Measurements from ENCODE around the gene TNNT1.
A peak's percentile ranks its signal among the peaks of the same experiment; 100 is the strongest.

Gene TNNT1

DNA sequence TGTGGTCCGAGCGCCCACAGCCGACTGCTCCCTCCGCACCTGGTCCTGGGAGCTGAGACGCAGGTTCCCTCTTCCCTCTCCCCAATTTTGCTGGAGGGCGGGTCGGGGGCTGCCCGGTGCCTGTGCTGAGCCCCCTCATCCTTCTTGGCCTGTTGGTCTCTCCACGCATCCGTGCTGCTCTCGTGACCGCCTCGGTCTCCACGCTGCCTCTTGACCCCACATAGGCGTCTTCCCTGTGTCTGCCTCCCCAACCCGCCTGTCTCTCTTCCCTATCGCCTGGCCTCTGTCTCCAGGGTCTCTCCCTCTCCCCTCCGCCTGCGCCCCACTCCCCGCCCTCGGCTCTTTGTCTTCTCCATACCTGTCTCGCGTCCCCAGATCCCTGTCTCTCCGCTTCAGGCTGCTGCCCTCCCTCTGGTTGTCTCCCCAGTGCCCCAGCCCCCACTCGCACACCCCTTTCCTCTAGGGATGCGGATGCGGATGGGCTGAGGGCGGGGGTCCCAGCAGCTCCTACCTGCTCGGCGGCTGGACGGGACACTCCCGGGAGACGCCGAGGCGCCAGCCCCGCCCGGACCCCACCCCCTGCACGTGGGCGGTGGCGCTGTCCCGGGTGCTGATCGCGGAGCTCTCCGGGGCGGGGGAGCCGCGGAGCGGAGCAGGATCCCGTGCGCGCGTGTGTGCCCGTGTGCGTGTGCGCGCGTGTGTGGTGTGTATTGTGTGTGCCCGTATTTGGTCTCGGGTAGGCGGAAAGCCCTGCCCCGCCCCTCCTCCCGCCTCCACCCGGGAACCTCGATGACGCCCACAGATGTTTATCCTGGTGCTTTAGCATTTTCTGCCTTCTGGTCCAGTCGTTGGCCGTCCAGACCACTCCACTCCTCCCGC is 30.8 kb upstream of the TNNT1 start, which contains the start of gene SYT5:
Gene SYT5 (minus strand): TSS at position 684 of the 879 bp plus-strand sequence. CDS start 1,248 bp downstream, outside the sequence.
- H3K4me2 ChIP-seq (ENCODE audit: low read depth, low read length, poor library complexity, severe bottlenecking) = peak within 1 kb of the TSS; percentile 41
- no peaks in the 10 kb centered on the region for H3K9me3 ChIP-seq (ENCODE audit: insufficient read depth, low read depth, low read length)
- H3K4me3 ChIP-seq (ENCODE audit: low read length, poor library complexity, severe bottlenecking) = peak within 1 kb of the TSS; percentile 59
- H3K36me3 ChIP-seq (ENCODE audit: insufficient read depth, low read length) = no peaks in the 10 kb centered on the region
- H3F3A ChIP-seq (ENCODE audit: low read depth) = no peaks in the 10 kb centered on the region
- H4K20me1 ChIP-seq (ENCODE audit: insufficient read depth, low read length, poor library complexity, severe bottlenecking) = no peaks in the 10 kb centered on the region
- H3K4me1 ChIP-seq (ENCODE audit: insufficient read depth, low read length, poor library complexity, severe bottlenecking) = peaks cover 7% of the 10 kb centered on the region
- no peak for TF ChIP-seq EZH2phosphoT487 (IDR thresholded peaks at IDR 0.05; ENCODE audit: borderline replicate concordance)
- TF ChIP-seq, protein P1, sequence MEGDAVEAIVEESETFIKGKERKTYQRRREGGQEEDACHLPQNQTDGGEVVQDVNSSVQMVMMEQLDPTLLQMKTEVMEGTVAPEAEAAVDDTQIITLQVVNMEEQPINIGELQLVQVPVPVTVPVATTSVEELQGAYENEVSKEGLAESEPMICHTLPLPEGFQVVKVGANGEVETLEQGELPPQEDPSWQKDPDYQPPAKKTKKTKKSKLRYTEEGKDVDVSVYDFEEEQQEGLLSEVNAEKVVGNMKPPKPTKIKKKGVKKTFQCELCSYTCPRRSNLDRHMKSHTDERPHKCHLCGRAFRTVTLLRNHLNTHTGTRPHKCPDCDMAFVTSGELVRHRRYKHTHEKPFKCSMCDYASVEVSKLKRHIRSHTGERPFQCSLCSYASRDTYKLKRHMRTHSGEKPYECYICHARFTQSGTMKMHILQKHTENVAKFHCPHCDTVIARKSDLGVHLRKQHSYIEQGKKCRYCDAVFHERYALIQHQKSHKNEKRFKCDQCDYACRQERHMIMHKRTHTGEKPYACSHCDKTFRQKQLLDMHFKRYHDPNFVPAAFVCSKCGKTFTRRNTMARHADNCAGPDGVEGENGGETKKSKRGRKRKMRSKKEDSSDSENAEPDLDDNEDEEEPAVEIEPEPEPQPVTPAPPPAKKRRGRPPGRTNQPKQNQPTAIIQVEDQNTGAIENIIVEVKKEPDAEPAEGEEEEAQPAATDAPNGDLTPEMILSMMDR (conservative IDR thresholded peaks at IDR 0.05; ENCODE audit: low read length) = no peak
- H3K79me2 ChIP-seq (ENCODE audit: insufficient read depth, low read length) = no peaks in the 10 kb centered on the region
- no peaks in the 10 kb centered on the region for H3K9me2 ChIP-seq (replicated peaks; ENCODE audit: low read depth, low read length)
- H3K27me3 ChIP-seq (ENCODE audit: insufficient read depth, low read length, poor library complexity, severe bottlenecking) = no peaks in the 10 kb centered on the region
- H2AFZ ChIP-seq (ENCODE audit: low read length) = no peak within 1 kb of the TSS
- H3K9ac ChIP-seq (ENCODE audit: low read depth, low read length, poor library complexity, severe bottlenecking) = no peak within 1 kb of the TSS

DNA sequence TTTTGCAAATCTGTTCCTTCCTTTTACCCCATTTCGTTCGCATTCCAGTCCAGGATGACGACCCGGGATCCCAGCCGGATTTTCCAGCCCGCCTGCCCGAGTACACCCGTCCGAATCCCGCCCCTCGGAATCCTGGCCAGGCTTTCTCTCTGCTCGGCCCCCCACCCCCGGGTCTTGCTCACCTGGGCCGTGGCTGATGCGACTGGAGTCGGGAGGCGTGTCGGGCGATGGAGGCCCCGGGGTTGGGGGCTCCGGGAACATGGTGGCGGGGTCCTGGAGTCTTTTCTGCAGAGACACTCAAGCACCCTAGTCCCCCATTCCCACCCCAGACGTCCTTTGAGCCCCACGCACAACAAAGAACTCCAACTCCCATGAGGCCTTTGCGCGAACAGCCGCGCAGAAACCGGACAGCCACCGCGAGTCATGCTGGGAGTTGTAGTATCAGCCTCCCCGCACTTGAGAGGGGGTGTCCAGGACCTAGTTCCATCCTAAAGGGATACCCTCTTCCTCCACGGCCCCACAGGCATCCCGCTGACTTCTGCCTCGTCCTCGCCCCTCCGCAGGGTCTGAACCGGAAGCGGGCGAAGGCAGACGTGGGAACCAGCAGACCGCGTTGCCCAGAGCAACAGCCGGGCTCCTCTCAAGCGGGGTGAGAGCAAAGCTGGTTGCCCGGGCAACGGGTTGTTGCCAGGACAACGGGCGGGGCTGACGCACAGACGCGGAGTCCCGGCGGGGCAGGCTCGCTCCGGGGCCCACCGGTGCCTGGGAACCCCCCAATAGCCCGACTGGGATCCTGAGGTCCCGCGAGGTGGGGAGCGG is 30.0 kb upstream of the TNNT1 start:
- Histone ChIP-seq H2AFZ (ENCODE audit: low read length) (no peak overlapping the region), H3K4me1 (ENCODE audit: insufficient read depth, low read length, poor library complexity, severe bottlenecking) (peaks cover 7% of the 10 kb centered on the region), H3K27me3 (ENCODE audit: insufficient read depth, low read length, poor library complexity, severe bottlenecking) (no peaks in the 10 kb centered on the region), H3K36me3 (ENCODE audit: insufficient read depth, low read length) (no peaks in the 10 kb centered on the region), H3K9me3 (ENCODE audit: insufficient read depth, low read depth, low read length) (no peaks in the 10 kb centered on the region), H3K4me3 (ENCODE audit: low read length, poor library complexity, severe bottlenecking) (peak overlapping the region; percentile 59), H3K79me2 (ENCODE audit: insufficient read depth, low read length) (no peaks in the 10 kb centered on the region), H4K20me1 (ENCODE audit: insufficient read depth, low read length, poor library complexity, severe bottlenecking) (no peaks in the 10 kb centered on the region), H3K4me2 (ENCODE audit: low read depth, low read length, poor library complexity, severe bottlenecking) (peak overlapping the region; percentile 41), H3K9me2 (replicated peaks; ENCODE audit: low read depth, low read length) (no peaks in the 10 kb centered on the region), H3K9ac (ENCODE audit: low read depth, low read length, poor library complexity, severe bottlenecking) (no peak overlapping the region), H3F3A (ENCODE audit: low read depth) (no peaks in the 10 kb centered on the region)
- TF ChIP-seq, protein P1 (conservative IDR thresholded peaks at IDR 0.05; ENCODE audit: low read length) = no peak
- no peak for TF ChIP-seq EZH2phosphoT487 (IDR thresholded peaks at IDR 0.05; ENCODE audit: borderline replicate concordance)

DNA sequence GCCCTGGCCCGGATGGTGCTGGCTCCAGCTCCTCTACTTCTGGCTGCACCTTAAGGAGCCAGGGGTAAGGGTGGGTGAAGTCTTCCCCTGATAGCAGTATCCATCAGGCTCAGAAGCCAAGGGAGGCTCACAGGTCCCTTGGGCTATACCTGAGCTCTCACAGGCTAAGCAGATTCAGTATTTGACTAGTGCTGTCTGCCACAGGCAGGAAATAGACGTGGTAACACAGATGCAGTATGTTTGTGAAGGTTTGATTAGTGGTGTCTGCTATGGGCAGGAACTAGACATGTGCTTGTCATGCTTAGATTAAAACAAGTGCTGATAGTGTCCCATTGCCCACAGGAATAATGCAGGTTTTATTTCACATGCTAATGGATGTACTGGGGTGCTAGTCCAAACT is 27.1 kb upstream of the TNNT1 start:
- H3K9me2 ChIP-seq (replicated peaks; ENCODE audit: low read depth, low read length) = no peaks in the 10 kb centered on the region

More for the DNA sequence above, 27.1 kb upstream of the TNNT1 start:
- H3K9me3 ChIP-seq (ENCODE audit: insufficient read depth, low read depth, low read length) = no peaks in the 10 kb centered on the region
- TF ChIP-seq EZH2phosphoT487 (IDR thresholded peaks at IDR 0.05; ENCODE audit: borderline replicate concordance) = no peak
- TF ChIP-seq, protein P1 (conservative IDR thresholded peaks at IDR 0.05; ENCODE audit: low read length) = no peak
- peaks cover 7% of the 10 kb centered on the region for H3K4me1 ChIP-seq (ENCODE audit: insufficient read depth, low read length, poor library complexity, severe bottlenecking)
- no peaks in the 10 kb centered on the region for H4K20me1 ChIP-seq (ENCODE audit: insufficient read depth, low read length, poor library complexity, severe bottlenecking)
- H3K4me3 ChIP-seq (ENCODE audit: low read length, poor library complexity, severe bottlenecking) = no peak overlapping the region
- no peak overlapping the region for H3K4me2 ChIP-seq (ENCODE audit: low read depth, low read length, poor library complexity, severe bottlenecking)
- H3K79me2 ChIP-seq (ENCODE audit: insufficient read depth, low read length) = no peaks in the 10 kb centered on the region
- no peaks in the 10 kb centered on the region for H3K27me3 ChIP-seq (ENCODE audit: insufficient read depth, low read length, poor library complexity, severe bottlenecking)
- H2AFZ ChIP-seq (ENCODE audit: low read length) = no peak overlapping the region
- H3K9ac ChIP-seq (ENCODE audit: low read depth, low read length, poor library complexity, severe bottlenecking) = no peak overlapping the region
- H3F3A ChIP-seq (ENCODE audit: low read depth) = no peaks in the 10 kb centered on the region
- H3K36me3 ChIP-seq (ENCODE audit: insufficient read depth, low read length) = no peaks in the 10 kb centered on the region

Measured in Loucy (cell line).